Bronchial epithelial cell (primary cell): ENCODE measurements around the gene HOXB6. TPM values are rescaled to one million over a fixed set of nuclear protein-coding genes. Genes with fewer than 3 reads are reported as not detected.

Experiments used
- DNase-seq: peaks from one replicate; pipeline ENCODE4 v3.0.0-alpha.2; 2010; ENCODE audit warnings: low read depth
- FAIRE-seq: peaks from 2 replicates; lab custom pipeline; 2011; peaks lifted over from hg19 to GRCh38; lab: Jason Lieb, UNC
- H3K27me3 ChIP-seq: 2 replicates; pipeline ENCODE4 v1.5.1; 2011; ENCODE audit warnings: low read length; ENCODE audit not compliant: control insufficient read depth, insufficient read depth
- H3K36me3 ChIP-seq: 2 replicates; pipeline ENCODE4 v1.5.1; 2011; ENCODE audit warnings: low read length; ENCODE audit not compliant: control insufficient read depth, insufficient read depth
- H3K4me3 ChIP-seq: 2 replicates; pipeline ENCODE4 v1.5.1; 2011; ENCODE audit warnings: mild to moderate bottlenecking, low read depth, low read length, control low read depth
- total RNA-seq: library from RNA; depleted of rRNA; stranded (reverse); fragments of >200 nt; gene quantifications from 2 replicates; pipeline ENCODE4 v1.2.1, GENCODE V29; 2014
- TF ChIP-seq, protein P1 (sequence below): IDR thresholded peaks from 2 replicates; pipeline ENCODE4 v1.5.1; 2011; ENCODE audit warnings: mild to moderate bottlenecking, moderate library complexity, low read length, control low read depth, inconsistent platforms; ENCODE audit not compliant: insufficient read depth, severe bottlenecking

HOXB6 gene
- total RNA-seq, 1 donor from 2014 or later = not detected

GRCh38 chr17:48588528-48588927, 16.3 kb downstream of the HOXB6 start:
- DNase-seq (no peak), FAIRE-seq (no peak)
- TF ChIP-seq, protein P1, sequence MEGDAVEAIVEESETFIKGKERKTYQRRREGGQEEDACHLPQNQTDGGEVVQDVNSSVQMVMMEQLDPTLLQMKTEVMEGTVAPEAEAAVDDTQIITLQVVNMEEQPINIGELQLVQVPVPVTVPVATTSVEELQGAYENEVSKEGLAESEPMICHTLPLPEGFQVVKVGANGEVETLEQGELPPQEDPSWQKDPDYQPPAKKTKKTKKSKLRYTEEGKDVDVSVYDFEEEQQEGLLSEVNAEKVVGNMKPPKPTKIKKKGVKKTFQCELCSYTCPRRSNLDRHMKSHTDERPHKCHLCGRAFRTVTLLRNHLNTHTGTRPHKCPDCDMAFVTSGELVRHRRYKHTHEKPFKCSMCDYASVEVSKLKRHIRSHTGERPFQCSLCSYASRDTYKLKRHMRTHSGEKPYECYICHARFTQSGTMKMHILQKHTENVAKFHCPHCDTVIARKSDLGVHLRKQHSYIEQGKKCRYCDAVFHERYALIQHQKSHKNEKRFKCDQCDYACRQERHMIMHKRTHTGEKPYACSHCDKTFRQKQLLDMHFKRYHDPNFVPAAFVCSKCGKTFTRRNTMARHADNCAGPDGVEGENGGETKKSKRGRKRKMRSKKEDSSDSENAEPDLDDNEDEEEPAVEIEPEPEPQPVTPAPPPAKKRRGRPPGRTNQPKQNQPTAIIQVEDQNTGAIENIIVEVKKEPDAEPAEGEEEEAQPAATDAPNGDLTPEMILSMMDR = no peak
- Histone ChIP-seq H3K4me3 (no peak overlapping the region), H3K36me3 (no peaks in the 10 kb centered on the region), H3K27me3 (peaks cover 81% of the 10 kb centered on the region)

GRCh38 chr17:48588074-48588415, 16.7 kb downstream of the HOXB6 start:
- H3K27me3 ChIP-seq = peaks cover 81% of the 10 kb centered on the region
- TF ChIP-seq, protein P1 = no peak
- DNase-seq = no peak
- no peak for FAIRE-seq
- no peaks in the 10 kb centered on the region for H3K36me3 ChIP-seq
- no peak overlapping the region for H3K4me3 ChIP-seq

- Histone ChIP-seq H3K36me3 (no peaks in the 10 kb centered on the region), H3K27me3 (peaks cover 81% of the 10 kb centered on the region), H3K4me3 (no peak overlapping the region)
- DNase-seq = no peak
- FAIRE-seq = no peak
- TF ChIP-seq, protein P1 = no peak
Measured at GRCh38 chr17:48587276-48588073, 17.3 kb downstream of the HOXB6 start.

GRCh38 chr17:48586355-48587258, 18.2 kb downstream of the HOXB6 start:
- no peak overlapping the region for H3K4me3 ChIP-seq
- no peak for DNase-seq
- no peaks in the 10 kb centered on the region for H3K36me3 ChIP-seq
- no peak for FAIRE-seq
- peaks cover 83% of the 10 kb centered on the region for H3K27me3 ChIP-seq
- TF ChIP-seq, protein P1 = no peak

GRCh38 chr17:48584223-48584741, 20.5 kb downstream of the HOXB6 start:
- H3K36me3 ChIP-seq = no peaks in the 10 kb centered on the region

More at GRCh38 chr17:48584223-48584741, 20.5 kb downstream of the HOXB6 start:
- no peak for DNase-seq
- TF ChIP-seq, protein P1 = no peak
- FAIRE-seq = no peak
- H3K4me3 ChIP-seq = no peak overlapping the region
- H3K27me3 ChIP-seq = peaks cover 86% of the 10 kb centered on the region
